Measurements from ENCODE around the gene HNRNPA3.
"Not testable (repeated sequence)": the region's sequence is repeated elsewhere in the genome, so short reads cannot be mapped to it uniquely, and the experiment has no call there.

Gene HNRNPA3

DNA sequence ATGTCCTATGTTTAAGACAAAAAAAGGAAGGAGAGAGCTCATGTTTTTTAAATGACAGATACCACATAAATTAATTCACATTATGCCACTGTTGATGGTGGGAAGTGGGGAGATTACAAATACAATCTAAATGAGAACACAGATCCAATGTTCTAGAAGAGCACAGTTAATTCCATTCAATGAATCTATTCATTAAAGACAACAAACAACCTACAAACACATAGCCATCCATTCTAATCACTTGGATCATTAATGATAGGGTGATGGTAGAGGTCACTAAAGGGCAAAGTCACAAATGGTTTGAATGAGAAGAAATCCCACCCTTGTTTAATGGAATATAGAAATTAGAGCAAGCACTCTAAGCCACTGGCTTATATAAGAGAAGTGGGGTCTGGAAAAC, 21.7 kb downstream of the HNRNPA3 start:
- DNase-seq = no peak

GRCh38 chr2:177235855-177236437, 23.4 kb downstream of the HNRNPA3 start:
- no peak for DNase-seq

GRCh38 chr2:177237932-177238331, 25.3 kb downstream of the HNRNPA3 start:
- no peak for DNase-seq

- no peak for DNase-seq
Measured at GRCh38 chr2:177239053-177239452, 26.5 kb downstream of the HNRNPA3 start.

DNA sequence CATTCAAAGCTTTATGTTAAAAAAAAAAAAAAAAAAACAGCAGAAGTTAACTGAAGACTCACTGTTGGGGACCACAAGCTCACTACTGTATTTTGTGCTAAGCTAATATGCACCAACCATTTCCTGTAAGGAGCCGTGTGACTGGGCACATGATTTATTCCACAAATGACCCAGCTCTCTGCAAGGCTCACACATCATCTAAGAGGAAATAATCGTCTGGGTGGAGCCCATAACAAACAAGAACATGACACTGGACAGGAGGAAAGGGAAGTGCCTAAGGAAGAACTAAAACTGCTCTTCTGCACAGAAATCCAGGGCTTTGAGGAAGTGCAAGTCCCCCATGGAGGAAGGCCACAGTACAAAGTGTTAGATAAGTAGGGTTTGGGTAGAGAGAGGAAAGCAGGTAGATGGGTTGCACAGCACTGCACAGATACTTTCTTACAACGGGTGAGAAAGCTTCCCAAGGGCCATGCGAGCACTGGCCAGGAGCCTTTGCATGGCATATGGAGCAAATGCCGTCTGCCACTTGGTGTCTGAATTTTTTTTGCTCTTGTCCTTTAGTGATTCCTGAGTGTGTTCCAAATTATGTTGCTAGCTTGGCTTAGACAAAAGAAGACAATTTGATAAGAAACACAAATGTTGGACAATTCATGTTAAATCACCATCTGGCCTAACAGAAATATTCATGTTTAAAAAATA, 27.5 kb downstream of the HNRNPA3 start:
- peak in 1 of 2 experiments; percentile 24 for DNase-seq

DNA sequence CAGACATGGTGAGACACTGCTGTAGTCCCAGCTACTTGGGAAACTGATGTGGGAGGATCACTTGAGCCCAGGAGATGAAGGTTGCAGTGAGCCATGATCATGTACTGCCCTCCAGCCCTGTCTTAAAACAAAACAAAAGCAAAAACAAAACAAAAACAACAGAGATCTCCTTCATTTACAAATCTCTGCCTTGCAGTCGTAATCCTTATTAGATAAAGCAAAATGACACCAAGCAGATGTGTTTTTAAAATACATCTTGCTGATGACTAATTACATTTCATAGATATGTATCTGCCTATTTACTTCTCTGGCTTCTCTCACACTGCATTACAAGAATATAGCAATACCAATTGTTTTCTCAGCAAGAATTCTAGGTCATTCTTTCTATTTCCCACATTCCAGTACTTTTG, 29.1 kb downstream of the HNRNPA3 start:
- DNase-seq = no peak

DNA sequence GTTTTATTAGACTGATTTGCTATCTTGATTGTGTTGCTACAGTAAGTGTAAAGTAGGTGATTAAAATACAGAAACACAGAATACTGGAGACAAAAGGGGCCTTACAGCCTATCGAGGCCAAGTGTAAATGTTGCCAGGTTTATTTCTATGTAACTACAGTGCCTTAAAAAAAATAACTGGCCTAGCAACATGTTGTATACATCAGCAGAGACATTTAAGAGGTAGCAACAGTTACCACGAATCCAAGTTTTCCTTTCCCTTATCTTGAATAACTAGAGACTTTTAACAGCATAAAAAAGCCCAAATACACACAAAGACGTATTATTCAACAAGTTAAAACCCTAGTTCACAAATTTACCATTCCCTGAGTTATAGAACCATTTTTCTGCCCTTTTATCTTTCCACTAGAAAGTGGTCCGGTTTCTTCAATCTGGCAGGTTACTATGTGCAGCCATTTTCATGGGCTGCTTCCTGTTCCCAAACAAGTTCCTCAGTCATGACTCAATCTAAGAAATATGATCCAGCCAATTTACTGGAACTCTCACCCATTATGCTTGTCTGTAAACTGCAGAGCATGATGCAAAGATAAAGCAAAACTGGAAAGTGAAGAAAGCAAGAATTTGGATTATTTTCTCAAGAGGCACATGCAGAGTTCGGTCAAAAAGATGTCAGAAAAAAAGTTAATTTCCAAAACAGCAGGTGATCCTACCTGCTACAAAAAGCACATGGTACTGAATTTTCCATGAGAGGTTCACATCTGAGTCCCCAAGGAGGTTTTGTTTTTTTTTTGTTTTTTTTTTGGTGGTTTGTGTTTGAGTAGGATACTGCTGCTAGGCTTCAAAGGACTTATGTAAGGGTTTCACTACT, 29.8 kb downstream of the HNRNPA3 start:
- no peak for DNase-seq

- DNase-seq = no peak
Measured at GRCh38 chr2:177243073-177243472, 30.5 kb downstream of the HNRNPA3 start.

- no peak for DNase-seq
Measured at GRCh38 chr2:177243476-177243875, 30.9 kb downstream of the HNRNPA3 start.

DNA sequence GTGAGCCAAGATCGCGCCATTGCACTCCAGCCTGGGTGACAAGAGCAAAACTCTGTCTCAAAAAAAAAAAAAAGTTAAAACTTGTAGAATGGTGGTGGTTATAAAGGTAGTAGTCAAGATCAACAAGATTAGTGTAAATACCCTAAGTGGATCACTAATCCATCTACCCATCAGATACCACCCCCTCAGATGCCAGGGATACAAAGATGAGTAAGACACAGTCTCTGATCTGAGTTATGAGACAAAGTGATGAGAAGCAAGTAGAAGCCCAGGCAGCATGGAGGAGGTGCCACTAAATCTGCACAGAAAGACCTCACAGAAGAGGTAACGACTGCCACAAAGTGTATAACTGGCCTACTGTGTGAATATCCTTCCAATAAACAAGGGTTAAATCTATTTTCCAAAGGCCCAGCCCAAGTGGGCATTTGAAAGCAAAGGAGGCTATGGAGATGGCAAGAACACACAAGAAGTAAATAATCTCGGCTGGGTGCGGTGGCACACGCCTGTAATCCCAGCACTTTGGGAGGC, 31.7 kb downstream of the HNRNPA3 start:
- DNase-seq = no peak

GRCh38 chr2:177245010-177245422, 32.4 kb downstream of the HNRNPA3 start:
- no peak for DNase-seq

- DNase-seq = no peak
Measured at GRCh38 chr2:177246000-177246399, 33.4 kb downstream of the HNRNPA3 start.

DNA sequence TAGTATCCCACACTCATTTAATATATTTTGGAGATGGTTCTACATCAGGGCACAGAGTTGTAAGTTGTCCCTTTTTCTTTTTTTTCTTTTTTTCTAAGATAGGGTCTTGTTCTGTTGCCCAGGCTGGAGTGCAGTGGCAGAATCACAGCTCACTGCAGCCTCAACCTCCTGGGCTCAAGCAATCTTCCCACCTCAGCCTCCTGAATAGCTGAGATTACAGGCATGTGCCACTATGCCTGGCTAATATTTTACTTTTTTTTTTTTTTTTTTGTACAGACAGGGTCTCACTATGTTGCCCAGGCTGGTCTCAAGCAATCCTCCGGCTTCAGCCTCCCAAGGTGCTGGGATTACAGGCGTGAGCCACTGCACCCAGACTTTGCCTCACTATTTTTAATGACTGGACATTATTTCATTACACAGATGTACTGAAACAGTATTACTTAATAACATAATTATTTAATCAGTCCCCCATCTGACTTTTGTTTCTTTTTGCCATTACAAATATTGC, 34.0 kb downstream of the HNRNPA3 start:
- DNase-seq = not testable (repeated sequence)

- DNase-seq = no peak
Measured at GRCh38 chr2:177247693-177248262, 35.2 kb downstream of the HNRNPA3 start.

DNA sequence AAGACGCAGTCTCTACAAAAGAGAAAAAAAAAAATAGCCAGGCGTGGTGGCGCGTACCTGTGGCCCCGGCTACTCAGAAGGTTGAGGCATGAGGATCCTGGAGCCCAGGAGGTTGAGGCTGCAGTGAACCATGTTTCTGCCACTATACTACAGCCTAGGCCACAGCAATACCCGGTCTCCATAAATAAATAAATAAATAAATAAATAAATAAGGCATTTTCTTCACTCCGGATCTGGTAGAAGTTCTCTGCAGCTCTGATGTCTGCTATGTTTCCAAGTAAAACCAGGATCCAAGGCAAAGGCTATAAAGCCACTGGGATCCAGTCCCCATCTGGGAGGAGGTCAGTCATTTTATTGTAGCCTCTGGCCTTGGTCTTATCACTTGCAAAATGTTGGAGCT, 36.4 kb downstream of the HNRNPA3 start:
- no peak for DNase-seq

- no peak for DNase-seq
Measured at GRCh38 chr2:177250461-177250860, 37.9 kb downstream of the HNRNPA3 start.

- DNase-seq = no peak
Measured at GRCh38 chr2:177251165-177251542, 38.6 kb downstream of the HNRNPA3 start.

GRCh38 chr2:177252808-177253531, 40.4 kb downstream of the HNRNPA3 start:
- DNase-seq = no peak

- DNase-seq = no peak
Measured at GRCh38 chr2:177253704-177254103, 41.1 kb downstream of the HNRNPA3 start.

GRCh38 chr2:177254433-177255226, 42.0 kb downstream of the HNRNPA3 start:
- DNase-seq = no peak

DNA sequence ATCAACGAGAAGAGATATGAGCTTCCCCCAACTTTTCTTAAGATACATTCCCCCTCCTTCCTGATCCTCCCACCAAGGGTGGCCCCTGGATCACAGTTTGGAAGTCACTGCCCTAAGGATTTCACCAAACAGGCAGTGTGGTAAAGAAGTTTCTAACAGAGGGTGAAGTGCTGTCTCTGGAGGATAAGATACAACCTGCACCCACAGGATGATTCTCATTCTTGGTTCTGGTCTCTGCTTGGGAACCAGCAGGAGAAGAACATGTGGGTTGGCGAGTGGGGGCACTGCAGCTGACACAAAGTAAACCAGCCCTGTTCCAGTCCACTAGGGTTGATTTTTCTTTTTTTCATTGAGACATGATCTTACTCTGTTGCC, 42.6 kb downstream of the HNRNPA3 start:
- no peak for DNase-seq

DNA sequence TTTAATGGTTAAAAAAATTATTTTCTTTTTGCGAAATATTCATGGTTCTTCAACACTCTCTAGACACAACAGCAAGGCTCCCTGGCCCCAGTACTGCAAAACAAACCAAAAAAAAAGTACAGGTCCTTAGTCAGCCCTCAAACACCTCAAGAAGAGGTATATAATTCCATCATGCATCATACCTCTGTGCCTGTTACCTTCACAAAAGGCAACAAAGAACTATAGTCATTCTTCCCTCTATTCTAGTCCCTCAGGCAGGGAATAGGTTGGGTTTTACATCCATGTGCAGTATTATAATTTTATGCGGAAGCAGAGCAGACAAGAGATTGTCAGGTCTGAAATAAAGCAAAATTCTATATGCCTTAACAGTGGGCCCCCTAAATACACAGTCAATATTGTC, 43.4 kb downstream of the HNRNPA3 start:
- no peak for DNase-seq
